GM12878 (cell line): Measurements from ENCODE around the gene KCNQ1. TPM values are rescaled to one million over a fixed set of nuclear protein-coding genes. Genes with fewer than 3 reads are reported as not detected.

ENCODE experiments used
- ATF2 ChIP-seq: IDR thresholded peaks from 2 replicates; pipeline ENCODE4 v1.6.1; 2012; ENCODE audit warnings: low read length, inconsistent platforms
- CBX3 ChIP-seq: fragments of 200-600 bp; sonication (generic); IDR thresholded peaks from 2 replicates; pipeline ENCODE4 v1.6.1; 2016; ENCODE audit warnings: low read depth, borderline replicate concordance
- E4F1 ChIP-seq: fragments of 450-650 bp; IDR thresholded peaks from 2 replicates; pipeline ENCODE4 v1.6.1; 2018; ENCODE audit warnings: borderline replicate concordance, mild to moderate bottlenecking; ENCODE audit not compliant: partially characterized antibody
- GATAD2B ChIP-seq: fragments of 450-650 bp; conservative IDR thresholded peaks from 2 replicates; pipeline ENCODE4 v1.6.1; 2017; ENCODE audit warnings: low read depth, mild to moderate bottlenecking, moderate library complexity
- RB1 ChIP-seq: fragments of 450-650 bp; formaldehyde crosslinking; IDR thresholded peaks from 2 replicates; pipeline ENCODE4 v1.6.1; 2017; ENCODE audit warnings: mild to moderate bottlenecking, borderline replicate concordance
- YY1 ChIP-seq: IDR thresholded peaks from 2 replicates; pipeline ENCODE4 v1.6.1; 2011; ENCODE audit warnings: low read depth, mild to moderate bottlenecking, low read length
- polyA plus RNA-seq, 11 experiments: library from polyadenylated mRNA; depleted of rRNA in 4 of 11; unstranded in 6 of 11; stranded (reverse) in 5 of 11; fragments of >200 nt; fragmentation: Nextera tagmentation in 4 of 11; fragmentation: Illumina TruSeq in 1 of 11; extraction: Ambion mirVana in 4 of 11; extraction: Trizol in 1 of 11; gene quantifications; 1 replicate in 1 of 11; 2 replicates in 10 of 11; pipeline versions ENCODE4 v1.2.1 to v1.2.3, GENCODE V29; 2011 to 2016; ENCODE audit warnings: inconsistent platforms in 2 of 11, missing spikeins in 2 of 11, low read depth in 1 of 11
- total RNA-seq, 4 experiments: library from RNA; depleted of rRNA in 3 of 4; stranded (reverse); fragments of >200 nt in 3 of 4; fragmentation: Illumina TruSeq in 1 of 4; extraction: Trizol in 1 of 4; gene quantifications; 2 replicates each; pipeline versions ENCODE4 v1.2.1 to v1.2.3, GENCODE V29; 2013 to 2021
- TF ChIP-seq, protein P1 (sequence below): fragments of 450-650 bp; IDR thresholded peaks from 2 replicates; pipeline ENCODE4 v1.6.1; 2017; ENCODE audit warnings: antibody characterized with exemption, mild to moderate bottlenecking, moderate library complexity

Gene KCNQ1
- total and polyA plus RNA-seq, 10 of the 15 experiments (the other 5 are each of a cell fraction or from before 2014, with no cell fraction given), result 0.03 to 0.15 (median 0.12) TPM; not detected in 7

- TF ChIP-seq ATF2 (no peak), YY1 (no peak), GATAD2B (no peak), CBX3 (no peak), E4F1 (no peak), RB1 (no peak)
- TF ChIP-seq, protein P1, sequence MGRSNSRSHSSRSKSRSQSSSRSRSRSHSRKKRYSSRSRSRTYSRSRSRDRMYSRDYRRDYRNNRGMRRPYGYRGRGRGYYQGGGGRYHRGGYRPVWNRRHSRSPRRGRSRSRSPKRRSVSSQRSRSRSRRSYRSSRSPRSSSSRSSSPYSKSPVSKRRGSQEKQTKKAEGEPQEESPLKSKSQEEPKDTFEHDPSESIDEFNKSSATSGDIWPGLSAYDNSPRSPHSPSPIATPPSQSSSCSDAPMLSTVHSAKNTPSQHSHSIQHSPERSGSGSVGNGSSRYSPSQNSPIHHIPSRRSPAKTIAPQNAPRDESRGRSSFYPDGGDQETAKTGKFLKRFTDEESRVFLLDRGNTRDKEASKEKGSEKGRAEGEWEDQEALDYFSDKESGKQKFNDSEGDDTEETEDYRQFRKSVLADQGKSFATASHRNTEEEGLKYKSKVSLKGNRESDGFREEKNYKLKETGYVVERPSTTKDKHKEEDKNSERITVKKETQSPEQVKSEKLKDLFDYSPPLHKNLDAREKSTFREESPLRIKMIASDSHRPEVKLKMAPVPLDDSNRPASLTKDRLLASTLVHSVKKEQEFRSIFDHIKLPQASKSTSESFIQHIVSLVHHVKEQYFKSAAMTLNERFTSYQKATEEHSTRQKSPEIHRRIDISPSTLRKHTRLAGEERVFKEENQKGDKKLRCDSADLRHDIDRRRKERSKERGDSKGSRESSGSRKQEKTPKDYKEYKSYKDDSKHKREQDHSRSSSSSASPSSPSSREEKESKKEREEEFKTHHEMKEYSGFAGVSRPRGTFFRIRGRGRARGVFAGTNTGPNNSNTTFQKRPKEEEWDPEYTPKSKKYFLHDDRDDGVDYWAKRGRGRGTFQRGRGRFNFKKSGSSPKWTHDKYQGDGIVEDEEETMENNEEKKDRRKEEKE, result no peak
These were observed 19.0 kb downstream of the KCNQ1 start (continued) for GRCh38 chr11:2463766-2464277.
